ENCODE data around the gene CLINT1.

CLINT1 gene

DNA sequence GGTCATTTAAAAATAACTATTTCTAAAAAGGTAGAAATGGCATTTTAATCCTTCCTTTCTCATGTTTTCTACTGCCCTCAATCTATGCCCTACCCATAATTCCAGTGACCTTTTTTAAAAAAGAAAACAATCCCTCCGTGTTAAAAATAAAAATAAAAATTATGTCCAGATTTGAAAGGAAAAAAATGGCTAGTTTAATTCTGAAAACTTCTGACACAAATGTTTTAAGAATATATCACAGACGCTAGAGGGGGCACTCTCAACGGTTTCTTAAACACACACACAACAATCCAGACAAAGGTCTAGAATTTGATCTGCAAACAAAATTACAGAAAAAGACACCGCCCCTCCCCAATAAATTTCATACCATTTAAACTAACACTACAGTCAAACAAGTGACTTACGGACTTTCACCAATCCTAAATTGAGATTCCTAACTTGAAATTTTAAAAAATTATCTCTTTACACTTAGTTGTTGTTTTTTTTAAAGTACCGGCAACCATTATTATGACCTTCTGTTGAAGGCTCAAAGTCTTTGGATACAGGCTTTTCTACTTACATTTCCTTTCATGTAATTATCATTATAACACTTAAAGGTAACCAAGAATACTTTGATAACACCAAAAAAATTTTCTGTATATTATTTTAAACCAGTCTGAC, 38.2 kb downstream of the CLINT1 start:
- no peak for DNase-seq (ENCODE audit: low read depth in 2 of 2)

DNA sequence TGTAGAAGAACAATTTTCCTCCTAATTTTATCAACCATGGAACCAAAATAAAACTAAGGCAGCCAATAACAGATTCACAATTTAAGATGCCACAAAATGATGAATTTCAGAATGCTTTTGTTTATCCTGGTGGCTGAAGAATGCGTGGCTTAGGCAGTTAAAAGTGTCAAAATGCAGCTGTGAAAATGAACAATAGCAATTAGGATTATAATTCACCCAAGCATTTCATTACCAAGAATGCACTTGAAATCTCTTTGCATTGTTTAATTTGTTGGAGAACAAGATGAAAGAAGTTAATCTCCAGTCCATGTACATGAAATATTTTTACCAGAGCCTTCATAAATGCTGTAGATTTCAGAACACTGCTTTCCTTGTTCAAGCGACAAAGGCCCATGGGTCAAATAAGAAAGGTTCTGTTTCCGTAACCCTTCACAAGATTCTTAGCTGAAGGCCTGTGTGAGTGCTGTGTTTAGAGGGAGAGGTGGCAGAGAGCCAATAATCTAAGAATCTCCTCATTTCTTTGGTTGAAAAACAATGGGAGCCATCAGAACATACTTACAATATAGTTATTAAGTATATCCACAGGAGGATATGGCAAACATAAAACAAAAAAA, 39.3 kb downstream of the CLINT1 start:
- DNase-seq (ENCODE audit: low read depth in 2 of 2) = no peak

DNA sequence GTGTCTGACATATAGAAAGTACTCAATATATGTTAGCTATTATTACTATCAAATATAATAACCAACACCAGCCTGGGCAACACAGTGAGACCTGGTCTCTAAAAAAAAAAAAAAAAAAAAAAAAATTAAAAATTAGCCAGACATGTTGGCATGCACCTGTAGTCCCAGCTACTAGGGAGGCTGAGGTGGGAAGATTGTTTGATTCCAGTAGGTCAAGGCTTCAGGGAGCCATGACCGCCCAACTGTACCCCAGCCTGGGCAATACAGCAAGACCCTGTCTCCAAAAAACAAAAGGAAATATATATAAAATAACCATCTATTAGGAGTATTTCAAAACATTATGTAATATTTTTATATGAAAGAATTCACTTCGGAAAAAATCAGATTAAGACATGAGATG, 40.6 kb downstream of the CLINT1 start:
- DNase-seq (ENCODE audit: low read depth in 2 of 2) = no peak

DNA sequence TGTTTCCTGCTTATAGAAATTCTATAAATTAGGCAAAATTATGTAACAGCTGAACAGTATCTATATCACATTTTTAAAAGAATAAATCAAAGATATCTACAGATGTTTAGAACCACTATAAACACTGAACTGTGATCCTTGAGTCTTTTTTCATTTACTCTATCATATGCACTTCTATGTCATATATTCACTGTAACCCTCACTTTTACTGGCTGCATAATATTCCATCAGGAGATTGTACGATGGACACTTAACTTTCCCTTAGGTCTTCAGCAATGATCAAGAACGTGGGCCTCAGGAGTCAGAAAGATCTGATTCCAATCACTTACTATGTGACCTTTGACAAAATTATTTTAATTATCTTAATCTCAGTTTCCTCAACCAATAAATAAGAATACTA, 41.0 kb downstream of the CLINT1 start:
- DNase-seq (ENCODE audit: low read depth in 2 of 2) = no peak

DNA sequence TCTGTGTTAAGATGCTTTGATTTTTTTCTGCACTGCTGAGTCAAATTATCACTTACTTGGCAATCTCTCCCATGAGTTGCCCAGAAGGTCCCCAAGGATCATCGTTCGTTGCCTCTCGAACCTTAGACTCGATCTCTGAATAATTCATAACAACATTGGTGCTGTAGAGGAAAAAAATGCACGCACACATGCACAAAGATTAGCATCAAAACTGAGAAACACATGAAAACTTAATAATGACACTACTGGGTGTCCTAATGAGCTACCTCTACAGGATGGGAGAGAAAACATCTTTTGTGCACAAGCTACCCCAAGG, 41.6 kb downstream of the CLINT1 start:
- no peak for DNase-seq (ENCODE audit: low read depth in 2 of 2)

DNA sequence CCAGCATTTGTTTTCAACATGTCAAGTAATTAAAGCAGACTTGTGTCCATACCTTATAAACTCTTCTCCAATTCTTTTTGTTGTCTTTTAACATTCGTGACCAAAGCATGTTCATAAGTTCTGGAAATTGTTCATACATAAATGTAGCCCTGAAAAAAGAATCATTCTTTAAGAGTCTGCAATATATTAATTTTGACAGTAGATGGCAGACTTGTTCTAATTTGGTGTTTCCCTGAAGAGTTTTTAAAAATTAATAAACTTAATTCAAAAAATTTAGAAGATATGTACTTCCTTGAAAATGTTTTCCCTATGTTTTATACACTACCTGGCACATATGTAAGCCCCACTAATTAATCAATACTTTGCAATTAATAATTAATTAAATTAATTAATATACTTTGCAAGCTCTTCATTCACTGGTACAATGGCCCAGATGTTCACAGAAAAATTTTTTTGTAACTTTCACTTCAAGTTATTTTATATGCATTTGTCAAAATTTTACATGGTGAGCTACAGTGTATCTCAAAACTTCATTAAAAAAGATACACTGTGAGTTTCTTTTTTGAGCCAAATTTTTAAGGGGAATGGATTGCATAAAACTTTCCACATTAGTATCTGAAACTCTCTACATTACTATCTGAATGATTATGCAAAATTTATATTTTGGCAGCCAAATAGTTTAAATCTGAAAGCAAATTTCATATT, 42.1 kb downstream of the CLINT1 start:
- no peak for DNase-seq (ENCODE audit: low read depth in 2 of 2)

DNA sequence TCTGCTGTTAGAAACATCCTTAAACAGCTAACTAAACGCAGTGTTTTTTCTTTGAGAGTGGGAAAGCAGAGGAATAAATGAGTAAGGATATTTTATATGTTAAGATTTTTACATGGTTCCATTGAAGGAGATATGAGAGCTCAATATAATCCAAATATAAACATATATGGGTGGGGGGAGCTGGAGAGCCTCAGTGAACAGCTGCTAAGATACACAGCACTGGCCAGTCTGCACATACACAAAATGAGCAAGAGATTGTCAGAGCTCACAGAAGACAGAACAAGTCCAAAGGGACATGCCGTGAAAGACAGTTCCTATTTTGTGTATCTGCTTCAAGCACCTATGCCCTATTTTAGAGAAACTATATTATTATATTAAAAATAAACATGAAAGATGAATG, 46.9 kb downstream of the CLINT1 start:
- DNase-seq (ENCODE audit: low read depth in 2 of 2) = no peak

DNA sequence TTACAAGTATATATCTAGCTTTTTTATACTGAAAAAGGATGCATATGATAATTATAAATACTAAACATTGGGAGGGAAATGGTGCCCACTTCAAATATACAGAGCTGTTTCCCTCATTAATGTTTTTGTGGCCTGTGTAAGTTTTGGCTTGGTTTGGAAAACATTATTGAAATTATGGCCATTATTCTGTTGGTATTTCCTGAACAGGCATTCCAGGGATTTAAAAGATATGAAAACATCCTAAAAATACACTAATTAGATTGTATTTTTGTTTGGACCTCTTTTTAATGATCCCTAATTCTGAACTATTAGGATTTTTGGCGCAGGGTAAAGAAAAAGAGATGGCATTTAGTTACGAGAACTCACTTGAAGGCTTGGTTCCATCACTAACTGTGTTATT, 50.9 kb downstream of the CLINT1 start:
- no peak for DNase-seq (ENCODE audit: low read depth in 2 of 2)

DNA sequence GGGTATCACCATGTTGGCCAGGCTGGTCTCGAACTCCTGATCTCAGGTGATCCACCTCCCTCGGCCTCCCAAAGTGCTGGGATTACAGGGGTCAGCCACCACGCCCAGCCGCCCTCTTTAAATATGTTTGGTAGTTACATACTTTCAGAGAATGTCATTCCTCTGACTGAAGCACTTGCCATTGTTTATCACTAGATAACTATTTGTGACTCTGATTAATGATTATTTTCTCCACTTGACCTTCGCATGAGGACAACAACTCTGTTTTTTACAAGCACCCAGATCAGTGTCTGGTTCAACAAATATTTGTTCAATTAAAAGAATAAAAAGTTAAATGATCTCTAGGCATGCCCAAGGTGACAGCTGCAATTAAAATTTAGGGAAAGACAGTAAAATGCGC, 56.2 kb downstream of the CLINT1 start:
- no peak for DNase-seq (ENCODE audit: low read depth in 2 of 2)

DNA sequence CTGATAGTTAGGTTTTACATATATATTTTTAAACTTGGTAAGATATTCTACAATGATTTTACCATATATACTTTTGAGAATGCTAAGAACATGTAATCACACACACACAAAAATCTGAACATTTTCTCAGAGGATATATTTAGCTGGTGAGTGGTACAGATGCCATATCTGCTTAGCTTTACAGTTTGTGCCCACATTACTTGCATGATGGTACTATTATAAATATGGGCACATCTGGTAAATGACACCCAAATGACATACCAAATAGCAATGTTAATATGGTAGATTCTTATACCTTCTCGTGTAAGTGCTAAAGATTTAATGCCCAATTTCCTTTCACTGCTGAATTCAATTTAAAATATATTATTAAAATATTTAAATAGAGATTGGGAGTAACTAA, 58.8 kb downstream of the CLINT1 start:
- DNase-seq (ENCODE audit: low read depth in 2 of 2) = no peak

DNA sequence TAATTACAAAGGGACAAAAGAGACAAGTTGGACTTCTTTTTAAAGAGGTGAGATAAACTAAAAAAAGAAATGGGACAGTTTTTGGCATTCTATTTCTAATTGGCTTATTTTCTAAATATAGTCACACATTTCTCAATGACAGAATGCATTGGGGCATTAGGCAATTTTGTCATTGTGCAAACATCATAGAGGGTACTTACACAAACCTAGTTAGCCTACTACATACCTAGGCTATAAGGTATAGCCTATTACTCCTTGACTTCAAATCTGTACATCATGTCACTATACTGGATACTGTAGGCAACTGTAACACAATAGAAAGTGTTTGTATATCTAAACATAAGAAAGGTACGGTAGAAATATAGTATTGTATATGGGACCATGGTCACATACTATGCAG, 59.4 kb downstream of the CLINT1 start:
- no peak for DNase-seq (ENCODE audit: low read depth in 2 of 2)

DNA sequence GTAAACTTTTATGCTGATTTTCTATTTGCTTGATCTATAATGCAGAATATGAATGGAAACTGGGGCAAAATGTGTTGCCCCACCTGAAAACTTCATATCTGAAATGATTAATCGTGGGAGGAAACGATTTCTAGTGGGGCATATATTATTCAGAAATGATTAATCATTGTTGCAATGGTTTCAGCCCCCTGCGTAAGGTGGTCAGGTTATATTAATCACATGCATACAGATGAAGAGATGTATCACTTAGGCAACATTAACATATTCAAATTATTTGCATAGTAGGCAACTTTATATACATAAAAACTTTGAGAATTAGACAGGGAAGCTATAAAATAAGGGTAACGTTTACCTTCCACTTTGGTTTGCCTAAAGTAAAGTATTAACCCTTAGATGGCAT, 65.6 kb downstream of the CLINT1 start:
- DNase-seq (ENCODE audit: low read depth in 2 of 2) = no peak

DNA sequence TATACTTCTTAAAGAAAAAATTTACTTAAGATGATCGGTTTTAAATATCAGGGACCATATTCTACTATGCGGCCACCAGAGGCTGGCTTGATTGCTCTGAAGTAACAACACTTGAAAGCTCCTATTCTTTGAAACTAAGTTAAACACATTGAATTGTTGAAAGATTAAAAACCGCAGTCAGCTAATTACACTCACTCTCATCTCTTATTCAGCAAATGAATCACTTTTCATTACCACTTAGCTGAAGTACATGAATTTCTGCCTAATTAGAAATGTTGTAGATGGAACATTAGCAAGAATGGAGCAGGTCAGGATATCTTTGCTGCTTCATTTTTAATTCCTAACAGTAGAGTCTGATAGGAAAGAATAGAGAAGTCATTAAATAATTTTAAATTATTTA, 73.1 kb downstream of the CLINT1 start:
- no peak for DNase-seq (ENCODE audit: low read depth in 2 of 2)

DNA sequence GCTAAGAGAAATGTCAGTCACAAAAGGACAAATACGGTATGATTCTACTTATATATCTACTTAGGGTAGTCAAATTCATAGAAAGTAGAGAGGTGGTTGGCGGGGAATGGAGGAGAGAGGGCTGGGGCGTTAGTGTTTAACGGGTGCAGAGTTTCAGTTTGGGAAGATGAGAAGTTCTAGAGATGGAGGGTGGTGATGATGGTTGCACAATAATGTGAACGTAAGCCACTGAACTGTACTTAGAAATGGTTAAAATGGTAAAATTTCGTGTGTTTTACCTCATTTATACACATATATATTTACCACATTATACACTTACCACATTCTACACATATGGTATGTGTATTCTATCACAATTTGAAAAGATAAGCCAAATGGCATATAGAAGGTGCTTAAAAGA, 79.7 kb downstream of the CLINT1 start:
- no peak for DNase-seq (ENCODE audit: low read depth in 2 of 2)

DNA sequence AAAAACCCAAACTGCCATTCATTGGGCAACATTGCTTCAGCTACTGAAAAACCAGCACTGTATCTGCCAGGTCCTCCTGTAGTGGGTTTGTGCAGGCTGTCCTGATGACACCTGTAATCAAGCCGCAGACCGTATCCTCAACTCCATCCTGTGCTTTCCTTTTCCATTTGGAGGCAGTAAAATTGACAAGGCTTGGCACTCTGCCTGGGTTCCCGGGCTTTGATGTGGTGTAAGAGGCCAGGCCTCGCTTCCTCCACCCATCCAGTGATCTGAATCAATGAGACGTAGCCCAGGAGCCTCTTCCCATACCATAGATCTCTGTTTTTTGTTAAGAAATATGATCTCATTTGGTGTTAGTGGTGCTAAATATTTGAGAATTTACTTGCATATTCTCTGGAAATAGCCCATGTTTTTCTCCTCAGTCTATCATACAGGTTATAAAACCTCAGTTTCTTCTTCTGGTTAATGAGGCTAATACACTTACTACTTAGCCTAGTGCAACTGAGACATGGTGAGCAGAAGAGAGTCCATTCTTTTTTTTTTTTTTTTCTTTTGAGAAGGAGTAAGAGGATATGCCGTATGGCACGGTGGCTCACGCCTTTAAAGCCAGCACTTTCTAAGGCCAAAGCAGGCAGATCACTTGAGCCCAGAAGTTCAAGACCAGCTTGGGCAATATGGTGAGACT, 80.7 kb downstream of the CLINT1 start:
- DNase-seq (ENCODE audit: low read depth in 2 of 2) = no peak

DNA sequence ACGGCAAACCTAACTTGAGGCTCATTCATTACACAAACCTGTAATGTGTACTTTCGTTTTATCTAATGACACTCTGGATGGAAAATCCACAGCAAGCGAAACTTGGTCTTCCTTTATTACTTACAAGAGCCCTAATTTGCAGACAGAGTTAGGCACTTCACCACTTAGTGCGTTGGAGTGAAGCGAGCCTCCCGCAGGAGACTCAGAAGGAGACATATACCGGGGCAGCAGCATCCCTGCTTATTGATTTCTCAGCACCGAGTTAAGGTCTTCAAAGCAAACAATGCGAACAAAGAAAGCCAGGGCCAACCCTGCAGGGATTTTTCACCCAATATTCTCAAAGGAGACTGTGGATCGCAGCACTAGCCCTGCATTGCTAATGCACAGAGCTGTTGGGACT, 86.8 kb downstream of the CLINT1 start:
- DNase-seq (ENCODE audit: low read depth in 2 of 2) = no peak

DNA sequence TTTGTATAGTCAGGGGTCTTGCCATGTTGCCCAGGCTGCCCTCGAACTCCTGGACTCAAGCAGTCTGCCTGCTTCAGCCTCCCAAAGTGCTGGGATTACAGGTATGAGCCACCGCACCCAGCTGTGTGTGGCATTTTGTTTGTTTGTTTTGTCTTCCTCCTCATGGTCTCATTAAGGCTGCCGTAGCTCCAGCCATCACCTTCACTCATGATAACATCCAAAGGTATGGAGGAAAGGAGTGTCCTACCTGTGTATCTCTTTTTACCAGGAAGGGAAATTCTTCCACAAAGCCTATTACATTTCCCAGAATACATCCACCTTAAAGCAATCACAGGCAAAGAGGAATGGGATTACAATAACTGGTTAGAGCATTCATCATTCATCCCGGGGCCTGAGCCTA, 88.3 kb downstream of the CLINT1 start:
- no peak for DNase-seq (ENCODE audit: low read depth in 2 of 2)

DNA sequence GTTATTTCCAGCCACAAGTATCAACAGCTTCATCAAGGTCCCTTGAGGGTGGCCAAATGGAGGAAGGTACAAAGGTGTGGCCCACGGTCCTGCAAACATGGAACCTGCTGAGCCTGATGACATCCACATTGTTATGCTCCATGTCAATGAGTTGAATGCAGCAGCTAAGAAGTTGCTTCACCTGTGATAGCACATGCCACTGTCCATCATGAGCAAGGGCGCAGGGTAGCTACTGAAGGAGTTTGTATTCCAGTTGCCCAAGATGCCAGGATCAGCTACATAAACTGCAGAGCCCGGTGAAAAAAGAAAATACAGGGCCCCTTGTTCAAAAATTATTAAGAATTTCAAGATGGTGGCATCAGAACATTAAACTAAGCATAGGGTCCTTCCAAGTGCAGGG, 91.3 kb downstream of the CLINT1 start:
- no peak for DNase-seq (ENCODE audit: low read depth in 2 of 2)

DNA sequence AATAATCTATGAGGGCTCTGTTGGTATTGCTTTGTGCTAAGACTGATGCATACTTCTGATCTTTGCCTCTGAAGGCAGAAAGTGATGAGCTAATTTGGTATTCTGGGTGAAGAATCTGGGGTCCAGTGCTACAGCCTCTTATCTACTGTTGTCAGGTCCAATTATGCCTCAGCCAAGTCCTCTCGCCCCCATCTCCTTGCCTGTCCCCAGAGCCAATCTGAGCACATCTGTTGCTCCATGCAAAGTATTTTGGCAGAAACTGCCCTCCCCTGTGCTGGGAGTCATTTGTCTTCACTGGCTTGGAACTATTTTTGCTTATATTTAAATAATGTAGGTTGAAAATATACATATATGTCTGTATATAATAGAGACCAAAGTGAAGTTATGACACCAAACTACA, 92.0 kb downstream of the CLINT1 start:
- DNase-seq (ENCODE audit: low read depth in 2 of 2) = no peak

DNA sequence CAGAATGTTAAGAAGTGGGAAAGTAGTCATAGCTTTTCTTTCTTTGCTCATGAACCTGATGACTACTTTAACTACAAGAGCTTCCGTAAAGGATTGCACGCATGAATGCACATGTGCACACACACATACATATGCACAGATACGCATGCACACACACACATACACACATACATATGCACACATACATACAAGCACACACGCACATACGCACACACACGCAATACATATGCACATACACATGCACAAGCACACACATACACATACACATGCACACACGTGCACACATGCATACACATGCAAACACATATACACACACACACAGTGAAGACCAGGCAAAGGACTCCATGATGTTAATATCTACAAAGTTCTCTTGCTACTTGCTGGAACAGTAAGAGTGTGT, 92.5 kb downstream of the CLINT1 start:
- no peak for DNase-seq (ENCODE audit: low read depth in 2 of 2)

DNA sequence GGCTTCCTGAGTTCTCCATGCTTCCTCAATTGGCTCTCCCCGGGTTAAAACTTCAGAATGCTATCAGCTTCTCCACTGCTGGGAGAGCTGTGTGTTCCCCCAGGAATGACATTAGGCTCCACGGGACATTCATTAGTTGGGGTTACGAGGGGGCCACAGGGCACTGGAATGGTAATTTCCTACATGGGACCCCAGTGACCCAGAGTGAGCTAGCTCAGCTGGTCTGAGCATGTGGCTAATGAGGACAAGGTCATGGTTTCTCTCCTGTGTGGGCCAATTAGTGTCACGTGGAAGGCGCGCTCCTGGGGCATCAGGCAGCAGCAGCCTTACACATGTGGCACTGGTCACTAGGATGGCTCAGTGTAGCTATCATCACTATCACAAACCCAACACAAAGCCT, 94.4 kb downstream of the CLINT1 start:
- no peak for DNase-seq (ENCODE audit: low read depth in 2 of 2)

DNA sequence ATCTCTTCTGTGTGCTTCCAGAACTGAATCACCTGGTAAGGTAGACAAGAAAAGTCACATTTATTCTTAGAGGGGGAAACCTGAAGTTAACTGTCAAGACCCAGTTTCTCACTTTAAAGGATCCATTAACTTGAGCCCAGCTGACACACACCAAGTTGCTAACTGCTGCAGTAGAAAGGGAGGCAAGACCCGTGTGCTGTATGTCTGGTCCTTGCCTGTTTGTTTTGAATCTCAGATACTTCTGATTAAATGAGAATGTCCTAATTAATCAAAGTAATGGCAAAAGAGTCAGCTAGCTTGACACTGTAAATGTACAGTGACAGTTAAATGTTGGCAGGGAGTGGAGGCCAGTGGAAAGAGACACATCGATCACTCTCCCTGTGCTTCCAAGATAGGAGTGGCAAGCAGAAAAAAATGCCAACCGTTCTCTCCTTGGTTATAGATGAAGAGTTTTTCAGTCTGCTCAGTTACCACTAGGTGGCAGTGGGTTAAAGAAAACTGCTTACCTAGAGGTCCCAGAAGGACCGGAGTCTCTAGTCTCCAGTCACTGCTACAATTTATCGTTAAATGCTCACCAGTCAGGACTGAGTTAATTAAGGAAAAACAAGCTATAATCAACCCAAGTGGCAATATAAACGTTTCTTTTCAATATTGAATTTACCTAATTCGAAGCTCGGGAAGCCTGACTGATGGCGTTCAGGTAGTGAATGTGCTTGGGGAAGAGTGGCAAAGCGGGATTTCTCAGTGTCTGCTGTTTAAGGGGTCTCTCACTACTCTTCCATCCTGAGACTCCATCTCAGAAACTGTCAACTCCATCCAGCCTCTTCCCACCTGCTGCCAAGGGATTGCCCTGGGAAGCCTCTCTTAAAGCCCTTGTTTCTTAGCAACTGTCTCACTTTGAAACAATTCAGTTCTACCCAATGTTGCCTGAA, 97.0 kb downstream of the CLINT1 start:
- no peak for DNase-seq (ENCODE audit: low read depth in 2 of 2)
